Mononuclear cell (primary cell): ENCODE results near the gene PTPRN2. TPM values are rescaled to one million over a fixed set of nuclear protein-coding genes. Genes with fewer than 3 reads are reported as not detected.

ENCODE experiments used
- H3K27me3 ChIP-seq: 2 replicates; pipeline ENCODE4 v1.6.0; 2011; ENCODE audit warnings: low read length, control low read depth; ENCODE audit not compliant: insufficient read depth
- H3K4me1 ChIP-seq: 2 replicates; pipeline ENCODE4 v1.5.1; 2011; ENCODE audit warnings: mild to moderate bottlenecking, low read length, control low read depth; ENCODE audit not compliant: insufficient read depth
- H3K4me3 ChIP-seq: 2 replicates; pipeline ENCODE4 v1.5.1; 2011; ENCODE audit warnings: mild to moderate bottlenecking, low read length, moderate library complexity
- H3K9me3 ChIP-seq: 2 replicates; pipeline ENCODE4 v1.5.1; 2011; ENCODE audit warnings: low read depth, mild to moderate bottlenecking, control low read depth, low read length
- total RNA-seq: library from RNA; depleted of rRNA; stranded (reverse); fragments of >200 nt; gene quantifications from one replicate; pipeline ENCODE4 v1.2.3, GENCODE V29; 2012

The PTPRN2 gene
- total RNA-seq, 1 donor = 0.31 TPM

DNA sequence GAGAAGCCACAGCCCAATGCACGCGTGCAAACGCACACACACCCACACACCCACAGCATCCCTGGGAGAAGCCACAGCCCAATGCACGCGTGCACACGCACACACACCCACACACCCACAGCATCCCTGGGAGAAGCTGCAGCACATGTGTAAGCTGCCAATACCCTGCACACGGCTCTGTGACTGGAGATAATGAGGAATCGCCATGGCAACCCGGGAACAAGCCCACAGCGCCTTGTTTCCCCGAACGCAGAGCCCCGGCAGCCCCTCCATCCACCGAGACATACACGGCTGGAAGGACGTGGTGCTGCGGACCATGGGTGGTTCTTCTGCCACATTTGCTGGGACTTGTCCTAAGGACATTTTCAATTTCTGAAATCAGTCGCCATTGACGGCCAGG is 221.3 kb downstream of the PTPRN2 start:
- Histone ChIP-seq H3K27me3 (no peaks in the 10 kb centered on the region), H3K4me1 (no peaks in the 10 kb centered on the region), H3K9me3 (no peaks in the 10 kb centered on the region), H3K4me3 (no peak overlapping the region)

DNA sequence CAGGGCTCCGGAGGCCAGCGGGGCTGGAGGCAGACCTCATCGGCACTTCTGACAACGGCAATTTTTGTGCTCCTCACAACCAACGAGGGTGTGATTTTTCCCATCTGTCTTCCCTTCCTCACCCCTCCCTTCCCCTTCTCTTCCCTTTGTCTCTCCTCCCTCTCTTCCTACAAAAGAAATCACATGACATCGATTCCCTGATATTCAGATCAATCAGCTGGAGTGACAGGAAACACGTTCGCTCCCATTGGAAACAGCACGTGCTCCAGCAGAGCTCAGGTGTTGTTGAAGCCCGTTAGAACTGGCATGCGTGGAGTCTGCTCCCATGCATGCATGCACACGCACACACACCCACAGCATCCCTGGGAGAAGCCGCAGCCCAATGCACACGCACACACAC is 222.4 kb downstream of the PTPRN2 start:
- no peaks in the 10 kb centered on the region for H3K4me1 ChIP-seq
- no peak overlapping the region for H3K4me3 ChIP-seq
- H3K27me3 ChIP-seq = no peaks in the 10 kb centered on the region
- H3K9me3 ChIP-seq = no peaks in the 10 kb centered on the region

DNA sequence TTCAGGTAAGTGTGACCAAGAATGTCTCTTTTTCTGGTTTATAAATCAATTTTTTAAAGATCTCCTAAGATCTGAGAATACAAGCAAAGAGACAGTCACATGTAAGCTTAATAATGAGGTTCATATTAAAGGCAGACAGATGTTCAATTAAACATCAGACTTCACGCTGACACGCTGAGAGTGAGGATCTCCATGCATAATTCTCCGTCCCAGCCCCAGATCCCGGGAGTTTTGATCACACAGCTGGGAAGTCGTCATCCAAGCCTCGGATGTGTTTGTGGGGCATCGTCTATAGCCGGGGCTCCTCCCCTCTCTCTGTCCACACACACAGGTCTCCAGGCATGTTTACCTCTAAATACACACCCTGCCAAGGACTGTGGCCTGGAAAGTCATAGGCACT is 223.2 kb downstream of the PTPRN2 start:
- Histone ChIP-seq H3K9me3 (no peaks in the 10 kb centered on the region), H3K4me3 (no peak overlapping the region), H3K4me1 (no peaks in the 10 kb centered on the region), H3K27me3 (no peaks in the 10 kb centered on the region)

DNA sequence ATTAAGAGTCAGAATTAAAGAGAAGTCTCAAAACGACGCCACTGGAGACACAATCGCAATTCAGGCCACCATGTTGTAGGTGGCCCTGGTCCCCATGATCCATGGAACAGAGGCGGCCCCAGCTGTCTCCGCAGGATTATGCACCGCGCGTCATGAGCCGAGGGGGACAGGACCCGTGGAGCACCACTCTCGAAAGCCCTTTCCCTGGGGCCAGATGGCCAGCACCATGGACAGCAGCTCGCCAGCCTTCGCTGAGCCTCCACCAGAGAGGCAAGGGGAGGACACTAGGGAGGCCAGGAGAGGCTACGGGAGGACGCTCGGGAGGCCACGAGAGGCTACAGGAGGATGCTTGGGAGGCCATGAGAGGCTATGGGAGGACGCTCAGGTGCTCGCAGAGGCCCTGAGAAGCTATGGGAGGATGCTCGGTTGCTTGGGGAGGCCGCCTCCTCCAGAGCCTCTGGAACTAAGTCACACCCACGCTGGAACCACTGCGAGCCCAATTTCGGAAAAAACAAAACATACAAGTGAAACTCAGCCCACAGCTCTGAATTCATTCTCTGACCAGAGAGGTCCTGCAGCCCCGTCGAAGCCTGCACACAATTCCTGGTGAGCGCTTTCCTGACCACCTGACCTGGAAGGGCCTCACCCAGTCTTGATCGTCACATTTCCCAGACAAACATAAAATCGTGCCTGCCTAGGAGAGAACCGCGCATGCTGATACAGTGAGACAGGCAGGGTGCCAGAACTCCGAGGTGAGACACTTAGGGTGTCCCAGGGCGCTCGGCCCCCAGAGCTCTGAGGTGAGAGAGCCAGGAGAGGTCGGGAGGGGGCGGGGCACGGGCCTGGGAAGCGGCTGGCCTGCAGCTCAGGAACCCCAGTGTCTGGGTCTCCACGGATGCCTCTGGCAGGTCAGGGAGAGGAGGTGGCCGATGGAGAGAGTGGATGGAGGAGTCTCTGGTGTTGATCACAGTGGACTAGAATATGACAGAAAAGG is 224.4 kb downstream of the PTPRN2 start:
- Histone ChIP-seq H3K4me1 (no peaks in the 10 kb centered on the region), H3K27me3 (no peaks in the 10 kb centered on the region), H3K4me3 (no peak overlapping the region), H3K9me3 (no peaks in the 10 kb centered on the region)

DNA sequence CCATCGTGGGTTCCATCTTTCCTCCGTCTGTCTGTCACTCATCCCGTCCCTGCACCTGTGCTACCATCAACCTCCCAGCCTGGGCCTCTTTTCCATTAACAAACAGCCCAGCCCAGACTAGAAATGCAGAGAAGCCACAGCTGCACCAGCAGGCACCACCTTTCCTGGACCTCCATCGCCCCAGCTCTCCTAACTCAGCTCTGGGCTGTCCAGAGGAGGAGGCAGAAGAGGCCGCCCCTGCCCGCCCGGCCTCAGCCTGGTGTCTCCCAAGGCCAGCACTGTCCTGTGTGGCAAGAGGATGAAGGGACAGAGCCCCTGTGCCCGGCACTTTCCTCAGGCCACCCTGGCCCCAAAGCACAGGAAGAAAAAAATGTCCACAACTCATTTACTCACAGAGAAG is 225.6 kb downstream of the PTPRN2 start:
- no peaks in the 10 kb centered on the region for H3K4me1 ChIP-seq
- H3K27me3 ChIP-seq = no peaks in the 10 kb centered on the region
- H3K9me3 ChIP-seq = no peaks in the 10 kb centered on the region
- no peak overlapping the region for H3K4me3 ChIP-seq

DNA sequence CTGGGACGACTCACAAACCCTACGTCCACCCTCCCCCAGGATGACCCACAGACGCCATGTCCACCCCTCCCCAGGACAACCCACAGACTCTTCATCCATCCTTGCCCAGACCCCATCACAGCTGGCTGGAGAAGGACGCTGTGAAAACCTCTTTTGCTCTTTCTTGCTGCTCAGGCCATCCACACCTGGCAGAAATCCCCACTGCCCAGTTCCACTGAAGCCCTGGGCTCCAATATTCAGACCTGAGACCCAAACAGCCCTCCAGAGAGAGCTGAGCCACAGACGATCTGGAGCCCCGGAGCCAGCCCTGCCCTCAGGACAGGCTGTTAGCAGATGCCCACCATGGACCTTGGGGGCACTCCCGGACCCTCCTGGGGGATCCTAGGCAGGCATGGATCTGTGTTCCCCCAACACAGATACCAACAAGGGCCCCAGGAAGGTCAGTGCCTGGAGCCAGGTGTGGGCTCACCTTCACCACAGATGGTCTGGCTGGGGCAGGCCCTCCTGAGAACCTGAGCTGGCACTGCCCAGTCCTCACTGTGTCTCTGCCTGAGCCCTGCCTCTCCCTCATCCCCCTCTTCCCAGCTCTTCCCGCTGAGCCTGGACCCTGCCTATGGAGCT is 226.2 kb downstream of the PTPRN2 start:
- Histone ChIP-seq H3K9me3 (no peaks in the 10 kb centered on the region), H3K27me3 (no peaks in the 10 kb centered on the region), H3K4me3 (no peak overlapping the region), H3K4me1 (no peaks in the 10 kb centered on the region)

DNA sequence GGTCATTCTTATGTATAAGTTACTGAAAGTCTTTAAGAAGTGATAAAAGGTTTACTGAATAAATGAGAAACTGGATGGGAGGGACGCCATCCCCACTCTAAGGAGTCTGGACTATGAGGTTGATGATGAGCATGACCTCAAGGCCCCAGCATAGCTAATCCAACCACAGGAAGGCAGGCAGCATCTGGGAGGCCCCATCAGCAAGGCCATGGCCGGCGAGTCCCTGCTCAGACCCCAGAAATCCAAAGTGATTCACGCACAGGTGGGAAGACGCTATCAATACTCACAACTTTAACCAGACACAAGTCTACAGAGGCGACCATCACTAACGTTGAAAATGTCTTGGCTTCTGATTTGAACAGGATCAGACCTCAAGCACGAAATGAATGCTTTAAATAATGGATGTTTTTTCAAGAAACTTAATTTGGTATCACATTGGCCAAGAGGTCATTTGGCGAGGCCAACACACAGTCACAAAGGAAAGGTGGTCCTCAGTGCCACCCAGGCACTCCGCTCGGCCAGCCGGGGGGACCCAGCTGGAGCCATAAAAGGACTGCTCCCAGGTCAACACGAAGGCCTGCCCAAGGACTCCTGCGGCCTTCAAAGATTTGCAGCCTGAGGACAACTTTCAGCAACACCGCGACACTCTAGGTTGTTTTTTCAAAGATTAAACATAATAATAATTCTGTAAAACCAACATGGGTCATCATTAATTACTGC is 228.5 kb downstream of the PTPRN2 start:
- Histone ChIP-seq H3K4me3 (no peak overlapping the region), H3K4me1 (no peaks in the 10 kb centered on the region), H3K27me3 (no peaks in the 10 kb centered on the region), H3K9me3 (no peaks in the 10 kb centered on the region)

DNA sequence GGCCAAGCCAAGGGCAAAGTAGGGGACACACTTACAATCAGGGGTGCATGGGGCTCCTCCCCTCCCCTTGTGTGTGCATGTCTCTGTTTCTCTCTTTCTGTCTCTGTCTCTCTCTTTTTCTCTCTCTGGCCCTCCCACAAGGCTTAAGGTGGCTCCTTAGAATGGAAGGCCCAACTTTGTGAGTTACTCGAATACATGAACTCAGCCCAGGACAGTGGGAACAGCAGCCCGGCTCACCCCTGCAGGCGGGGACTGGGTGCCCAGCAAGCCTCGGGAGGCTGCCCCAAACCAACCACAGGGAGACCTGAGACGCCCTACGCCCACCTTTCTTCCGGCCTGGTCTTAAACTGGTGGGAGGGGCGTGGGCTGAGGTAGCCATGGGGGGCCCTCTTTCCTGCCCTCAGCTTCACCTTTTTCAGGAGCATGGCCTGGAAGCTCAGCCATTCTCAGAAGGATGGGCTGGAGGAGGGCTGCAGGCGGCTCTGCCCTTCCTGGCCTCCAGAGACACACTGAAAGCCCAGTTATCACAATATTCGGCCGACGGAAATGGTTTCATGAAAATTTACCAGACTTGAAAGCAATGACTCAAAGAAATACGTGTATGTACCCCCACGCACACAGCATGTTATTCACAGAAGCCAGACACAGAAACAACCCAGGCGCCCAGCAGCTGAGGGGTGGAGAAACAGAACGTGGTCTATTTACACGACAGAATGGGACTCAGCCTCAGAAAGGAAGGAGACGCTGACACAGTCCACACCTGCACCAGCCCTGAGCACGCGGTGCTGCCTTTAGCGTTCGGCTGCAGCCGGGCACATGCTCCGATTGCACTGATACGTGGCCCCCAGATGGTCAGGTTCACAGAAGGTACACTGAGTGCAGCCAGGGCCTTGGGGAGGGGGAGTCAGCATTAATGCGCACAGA is 229.5 kb downstream of the PTPRN2 start:
- Histone ChIP-seq H3K4me3 (no peak overlapping the region), H3K9me3 (no peaks in the 10 kb centered on the region), H3K27me3 (no peaks in the 10 kb centered on the region), H3K4me1 (no peaks in the 10 kb centered on the region)

DNA sequence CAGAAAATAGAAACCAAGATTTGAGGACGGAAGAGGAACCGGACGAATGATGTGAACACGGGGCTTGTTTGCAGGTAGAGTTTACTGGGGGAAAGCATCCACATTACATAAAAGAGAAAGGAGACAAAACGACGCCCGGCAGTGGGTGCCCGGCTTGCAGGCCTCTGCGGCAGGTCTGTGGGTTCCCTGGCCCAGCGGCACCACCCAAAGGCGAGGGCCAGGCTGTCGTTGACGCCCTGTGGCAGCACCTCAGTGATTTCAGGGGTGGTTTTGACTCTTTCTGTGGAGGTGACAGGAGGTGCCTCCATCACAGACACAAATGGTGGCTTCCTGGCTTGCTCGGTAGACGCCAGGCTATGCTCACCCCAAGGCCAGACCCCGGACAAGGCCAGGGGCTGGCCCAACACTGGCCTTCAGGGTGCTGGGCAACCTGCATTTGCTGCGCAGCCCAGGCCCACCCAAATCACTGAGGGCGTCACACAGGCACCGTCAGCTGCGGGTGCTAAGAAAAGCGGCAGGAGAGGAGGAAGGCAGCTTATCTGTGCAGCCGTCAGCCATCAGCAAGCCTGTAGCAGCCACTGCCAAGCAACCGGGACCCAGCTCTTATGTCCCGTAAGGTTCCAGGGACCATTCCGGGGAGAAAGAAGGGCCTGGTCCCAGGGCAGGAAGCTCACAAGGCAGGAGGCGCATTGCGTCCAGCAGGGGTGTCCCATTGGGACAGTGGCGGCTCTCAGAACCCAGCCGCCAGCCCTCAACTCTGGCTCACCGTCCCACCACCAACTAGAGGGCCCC is 230.3 kb downstream of the PTPRN2 start:
- Histone ChIP-seq H3K4me3 (no peak overlapping the region), H3K27me3 (no peaks in the 10 kb centered on the region), H3K4me1 (no peaks in the 10 kb centered on the region), H3K9me3 (no peaks in the 10 kb centered on the region)

DNA sequence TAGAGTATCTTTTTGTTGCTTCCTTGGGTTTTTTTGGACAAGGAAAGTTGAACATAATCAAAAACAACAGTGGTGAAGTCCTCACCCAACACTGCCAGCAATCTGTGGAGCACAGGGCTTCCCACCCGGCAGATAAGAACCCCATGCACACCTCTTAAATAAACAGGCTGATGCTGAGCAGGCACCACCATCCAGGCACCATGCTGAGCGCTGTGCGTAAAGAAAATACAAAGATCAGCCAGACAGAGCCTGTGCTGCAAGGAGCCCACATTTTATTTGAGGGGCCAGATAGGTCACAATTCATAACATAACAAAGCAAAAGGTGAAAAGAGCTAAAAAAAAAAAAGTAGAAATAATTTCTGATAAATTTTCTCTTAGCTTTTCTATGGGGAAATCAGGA is 231.2 kb downstream of the PTPRN2 start:
- H3K4me3 ChIP-seq = no peak overlapping the region
- no peaks in the 10 kb centered on the region for H3K27me3 ChIP-seq
- H3K9me3 ChIP-seq = no peaks in the 10 kb centered on the region
- no peaks in the 10 kb centered on the region for H3K4me1 ChIP-seq

DNA sequence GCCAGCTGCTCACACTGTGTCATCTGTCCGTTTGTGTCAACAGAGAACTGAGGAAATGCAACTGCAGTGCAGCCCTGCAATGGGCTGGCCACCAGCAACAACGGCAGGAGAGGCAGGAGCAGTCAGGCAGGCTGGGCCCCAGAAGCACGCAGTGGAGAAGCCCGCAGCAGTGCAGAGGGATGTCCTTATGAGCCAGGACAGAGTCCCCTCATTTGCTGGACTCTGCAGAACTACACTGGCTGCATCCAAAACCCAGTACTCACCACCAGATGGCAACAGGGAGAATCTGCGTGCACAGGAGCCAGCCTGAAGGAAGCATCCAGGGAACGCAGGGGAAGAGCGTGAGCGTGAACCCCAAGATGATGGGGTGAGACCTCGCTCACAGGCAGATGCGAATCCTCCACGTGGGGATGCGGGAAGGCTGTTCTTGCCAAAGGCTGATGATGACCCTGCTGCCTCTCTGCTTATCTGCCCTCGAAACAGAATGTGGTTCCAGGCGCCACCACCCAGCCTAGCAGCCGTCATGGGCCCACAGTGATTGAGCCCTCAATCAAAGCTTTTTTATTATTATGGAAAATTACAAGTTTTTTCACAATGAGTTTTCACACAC is 232.1 kb downstream of the PTPRN2 start:
- H3K4me1 ChIP-seq = no peaks in the 10 kb centered on the region
- no peaks in the 10 kb centered on the region for H3K9me3 ChIP-seq

DNA sequence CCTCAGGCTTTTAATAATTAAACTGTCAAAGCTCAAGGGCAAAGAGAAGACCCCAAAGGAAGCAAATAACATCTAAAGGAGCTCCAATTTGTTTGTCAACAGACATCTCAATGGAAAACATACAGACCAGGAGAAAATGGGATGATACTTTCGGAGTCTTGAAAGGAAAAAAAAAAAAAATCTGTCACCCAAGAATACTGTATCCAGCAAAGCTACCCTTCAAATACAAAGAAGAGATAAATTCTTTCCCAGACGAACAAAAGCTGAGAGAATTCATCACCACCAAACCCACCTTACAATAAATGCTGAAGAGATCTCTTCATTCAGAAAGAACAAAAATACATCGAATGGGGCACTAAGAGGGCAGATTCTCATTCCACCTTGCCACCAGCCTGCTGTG is 232.8 kb downstream of the PTPRN2 start:
- no peaks in the 10 kb centered on the region for H3K27me3 ChIP-seq
- no peaks in the 10 kb centered on the region for H3K4me1 ChIP-seq
- H3K4me3 ChIP-seq = no peak overlapping the region
- H3K9me3 ChIP-seq = no peaks in the 10 kb centered on the region

More for the DNA sequence above, 232.1 kb downstream of the PTPRN2 start:
- Histone ChIP-seq H3K27me3 (no peaks in the 10 kb centered on the region), H3K4me3 (no peak overlapping the region)
